GM21390 (cell line): ENCODE data around the gene CEND1.
A peak's percentile ranks its signal among the peaks of the same experiment; 100 is the strongest.

Experiments used
- ATAC-seq: cut with Tn5 transposase; IDR thresholded peaks from one replicate; pipeline ENCODE4 v1.9.1; 2021; ENCODE audit not compliant: unreplicated experiment

Gene CEND1

DNA sequence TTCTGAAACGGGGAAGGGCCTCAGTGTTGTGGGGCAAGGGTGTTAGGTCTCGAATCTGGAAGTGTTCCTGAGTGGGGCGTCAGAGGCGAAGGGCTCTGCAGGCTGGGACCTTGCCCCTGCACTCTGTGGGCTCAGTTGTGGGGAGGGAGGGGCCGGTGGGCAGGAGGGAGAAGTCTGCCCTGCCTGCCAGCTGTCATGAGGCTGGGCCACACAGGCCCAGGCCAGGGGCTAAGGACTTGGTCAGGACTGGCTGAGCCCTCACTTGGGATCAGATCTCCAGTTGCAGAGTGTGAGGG is 38.0 kb upstream of the CEND1 start, which contains the start of gene CRACR2B:
CRACR2B (plus strand) TSS at position 23 of the 296 bp plus-strand sequence. CDS start 689 bp downstream, outside the sequence.
- no peak for ATAC-seq

DNA sequence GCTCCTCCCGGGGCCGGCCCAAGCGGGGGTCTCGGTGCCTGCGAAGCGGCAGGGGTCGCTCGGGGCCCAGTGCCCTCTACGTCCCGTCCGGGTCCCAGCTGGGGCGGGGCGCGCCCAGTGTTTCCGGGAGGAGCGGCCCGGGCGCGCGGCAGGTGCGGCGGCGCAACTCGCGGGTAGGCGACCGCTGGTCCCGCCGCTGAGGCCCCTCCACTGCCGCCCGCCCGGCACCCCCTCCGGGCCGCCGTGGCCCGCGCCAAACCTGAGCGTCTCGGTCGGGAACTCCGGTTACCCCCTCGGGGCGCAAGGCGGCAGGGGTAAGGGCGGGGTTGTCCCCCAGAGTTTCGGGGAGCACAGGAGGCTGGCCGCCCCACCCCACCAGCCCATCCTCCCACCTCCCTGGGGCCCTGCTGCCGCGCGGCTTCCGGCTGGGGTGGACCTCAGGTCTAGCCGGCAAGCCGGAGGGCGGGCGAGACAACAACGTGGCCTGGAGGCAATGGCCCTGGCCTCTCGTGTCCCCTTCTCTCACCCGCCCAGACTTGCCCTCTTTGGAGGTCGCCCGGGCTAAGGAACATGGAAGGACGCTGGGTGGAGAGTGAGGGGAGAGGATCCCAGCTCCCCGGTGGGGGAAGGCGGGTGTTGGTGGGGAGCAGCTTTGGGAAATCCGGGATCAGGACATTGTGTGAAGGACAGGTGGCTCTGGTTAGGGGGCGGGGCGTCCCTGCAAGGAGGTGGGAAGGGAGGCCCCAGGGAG is 37.4 kb upstream of the CEND1 start:
- peak; percentile 37 for ATAC-seq

DNA sequence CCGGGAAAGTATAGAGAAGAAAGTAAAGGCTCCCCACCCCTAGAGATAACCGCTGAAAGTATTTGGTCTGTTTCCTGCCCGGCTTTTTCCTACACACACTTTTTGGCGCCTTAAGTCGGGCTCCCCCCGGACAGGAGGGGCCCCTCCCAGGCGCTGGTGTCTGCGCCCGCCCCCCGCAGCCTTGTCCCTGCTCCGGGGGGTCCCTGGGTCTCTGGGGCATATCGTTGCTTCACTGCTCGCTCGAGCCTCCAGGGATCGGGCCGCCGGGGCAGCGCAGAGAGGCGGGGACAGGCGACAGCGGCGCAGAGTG is 36.9 kb upstream of the CEND1 start:
- ATAC-seq = peak; percentile 3

DNA sequence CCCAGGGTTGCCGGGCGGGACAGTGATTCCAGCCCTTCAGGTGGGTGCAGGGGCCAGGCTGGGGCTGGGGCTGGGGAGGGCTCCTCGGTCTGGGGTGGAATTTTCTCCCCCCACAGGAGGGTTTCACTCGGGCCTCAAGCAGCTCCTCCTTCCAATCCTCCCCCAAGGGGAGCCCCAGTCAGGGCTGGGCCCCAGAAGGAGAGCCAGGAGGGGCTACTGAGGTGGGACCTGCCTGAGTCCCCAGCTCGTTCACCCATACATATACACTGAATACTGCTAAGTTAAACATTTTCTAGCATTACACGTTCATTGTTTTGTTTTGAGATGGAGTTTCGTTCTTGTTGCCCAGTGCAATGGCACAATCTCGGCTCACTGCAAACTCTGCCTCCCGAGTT is 36.3 kb upstream of the CEND1 start:
- ATAC-seq = no peak

DNA sequence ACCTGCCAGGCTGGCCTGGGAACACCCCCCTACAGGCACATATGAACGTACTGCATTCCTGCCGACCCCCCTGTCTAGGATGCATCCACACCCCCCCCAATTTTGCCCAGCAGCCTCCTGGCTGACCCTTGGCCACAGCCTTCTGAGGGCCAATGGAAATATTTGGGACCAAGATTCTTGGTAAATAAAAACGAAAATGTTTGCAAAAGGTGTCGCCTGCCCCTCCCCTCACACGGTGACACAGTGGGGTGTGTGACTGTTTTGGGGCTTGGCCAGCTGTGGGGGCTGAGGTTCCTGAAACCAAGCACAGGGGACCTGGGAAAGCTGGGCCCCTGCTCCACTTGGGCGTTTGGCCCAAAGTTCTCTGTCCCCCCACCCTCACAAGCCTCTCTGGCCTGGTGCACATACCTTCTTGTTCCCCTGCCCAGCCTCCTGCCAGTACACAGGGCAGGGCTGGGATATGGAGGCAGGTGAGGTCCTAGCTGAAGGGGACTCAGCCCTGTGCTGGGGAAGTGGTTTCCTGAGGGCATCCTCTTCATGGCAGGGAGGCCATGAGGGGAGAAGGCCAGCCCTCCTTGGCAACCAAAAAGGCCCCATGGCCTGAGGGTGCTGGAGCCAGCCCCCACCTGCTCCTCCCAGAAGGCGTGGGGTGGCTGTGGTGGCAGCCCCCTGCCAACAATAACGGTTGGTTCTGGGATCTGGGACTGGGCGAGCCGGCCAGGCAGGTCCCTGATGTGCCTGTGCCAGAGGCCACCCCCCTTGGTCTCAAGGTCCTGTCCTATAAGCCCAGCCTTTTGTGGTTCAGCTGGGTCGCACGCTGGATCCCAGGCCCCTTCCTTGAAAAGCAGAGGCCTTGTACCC is 35.7 kb upstream of the CEND1 start:
- no peak for ATAC-seq

DNA sequence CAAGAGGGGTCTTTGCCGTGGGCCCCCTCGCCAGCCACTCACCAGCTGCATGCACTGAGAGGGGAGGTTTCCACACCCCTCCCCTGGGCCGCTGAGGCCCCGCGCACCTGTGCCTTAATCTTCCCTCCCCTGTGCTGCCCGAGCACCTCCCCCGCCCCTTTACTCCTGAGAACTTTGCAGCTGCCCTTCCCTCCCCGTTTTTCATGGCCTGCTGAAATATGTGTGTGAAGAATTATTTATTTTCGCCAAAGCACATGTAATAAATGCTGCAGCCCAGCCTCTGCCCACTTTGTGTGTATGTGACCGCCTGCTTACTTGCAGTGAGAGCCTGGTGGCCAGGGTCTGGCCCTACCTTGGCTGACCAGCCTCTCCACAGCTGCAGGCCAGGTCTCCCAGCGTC is 35.1 kb upstream of the CEND1 start:
- ATAC-seq = no peak

DNA sequence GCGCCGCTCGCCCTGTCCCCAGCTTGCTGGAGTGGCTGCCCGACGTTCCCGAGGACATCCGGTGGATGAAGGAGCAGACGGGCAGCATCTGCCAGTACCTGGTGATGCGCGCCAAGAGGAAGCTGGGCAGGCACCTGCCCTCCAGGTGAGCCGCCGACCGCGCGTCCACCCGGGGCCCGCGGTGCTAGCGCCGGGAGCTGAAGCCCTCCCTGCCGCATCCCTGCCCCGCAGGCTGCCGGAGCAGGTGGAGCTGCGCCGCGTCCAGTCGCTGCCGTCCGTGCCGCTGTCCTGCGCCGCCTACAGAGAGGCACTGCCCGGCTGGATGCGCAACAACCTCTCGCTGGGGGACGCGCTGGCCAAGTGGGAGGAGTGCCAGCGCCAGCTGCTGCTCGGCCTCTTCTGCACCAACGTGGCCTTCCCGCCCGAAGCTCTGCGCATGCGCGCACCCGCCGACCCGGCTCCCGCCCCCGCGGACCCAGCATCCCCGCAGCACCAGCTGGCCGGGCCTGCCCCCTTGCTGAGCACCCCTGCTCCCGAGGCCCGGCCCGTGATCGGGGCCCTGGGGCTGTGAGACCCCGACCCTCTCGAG is 34.5 kb upstream of the CEND1 start:
- ATAC-seq = no peak

DNA sequence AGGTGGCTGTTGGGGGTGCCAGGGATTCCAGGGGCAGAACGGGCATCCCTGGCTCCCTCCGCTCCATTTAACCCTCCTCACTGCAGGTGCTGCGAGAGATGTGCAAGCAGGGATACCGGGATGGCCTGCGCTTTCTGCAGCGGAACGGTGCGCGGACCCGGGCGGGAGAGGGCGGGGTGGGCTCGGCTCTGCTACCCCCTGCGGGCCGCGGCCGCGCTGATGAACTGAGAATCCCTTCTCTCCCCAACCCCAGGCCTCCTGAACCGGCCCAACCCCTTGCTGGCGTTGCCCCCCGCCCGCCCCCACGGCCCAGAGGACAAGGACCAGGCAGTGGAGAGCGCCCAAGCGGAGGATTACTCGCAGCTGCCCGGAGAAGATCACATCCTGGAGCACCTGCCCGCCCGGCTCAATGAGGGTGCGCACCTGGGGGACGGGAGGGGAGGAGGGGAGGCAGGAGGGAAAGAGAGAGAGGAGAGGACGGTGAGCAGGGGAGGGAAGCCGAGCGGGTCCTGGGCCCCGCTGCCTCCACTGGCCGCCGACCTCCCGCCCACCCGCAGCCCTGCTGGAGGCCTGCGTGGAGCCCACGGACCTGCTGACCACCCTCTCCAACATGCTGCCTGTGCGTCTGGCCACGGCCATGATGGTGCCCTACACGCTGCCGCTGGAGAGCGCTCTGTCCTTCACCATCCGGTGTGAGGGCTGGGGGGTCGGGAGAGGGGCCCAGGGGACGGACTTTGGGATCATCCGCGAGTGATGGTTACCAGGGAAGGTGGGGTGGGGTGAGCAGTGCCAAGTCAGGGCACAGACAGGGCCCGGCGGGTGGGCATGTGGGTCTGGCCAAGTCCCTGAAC is 33.8 kb upstream of the CEND1 start:
- no peak for ATAC-seq

DNA sequence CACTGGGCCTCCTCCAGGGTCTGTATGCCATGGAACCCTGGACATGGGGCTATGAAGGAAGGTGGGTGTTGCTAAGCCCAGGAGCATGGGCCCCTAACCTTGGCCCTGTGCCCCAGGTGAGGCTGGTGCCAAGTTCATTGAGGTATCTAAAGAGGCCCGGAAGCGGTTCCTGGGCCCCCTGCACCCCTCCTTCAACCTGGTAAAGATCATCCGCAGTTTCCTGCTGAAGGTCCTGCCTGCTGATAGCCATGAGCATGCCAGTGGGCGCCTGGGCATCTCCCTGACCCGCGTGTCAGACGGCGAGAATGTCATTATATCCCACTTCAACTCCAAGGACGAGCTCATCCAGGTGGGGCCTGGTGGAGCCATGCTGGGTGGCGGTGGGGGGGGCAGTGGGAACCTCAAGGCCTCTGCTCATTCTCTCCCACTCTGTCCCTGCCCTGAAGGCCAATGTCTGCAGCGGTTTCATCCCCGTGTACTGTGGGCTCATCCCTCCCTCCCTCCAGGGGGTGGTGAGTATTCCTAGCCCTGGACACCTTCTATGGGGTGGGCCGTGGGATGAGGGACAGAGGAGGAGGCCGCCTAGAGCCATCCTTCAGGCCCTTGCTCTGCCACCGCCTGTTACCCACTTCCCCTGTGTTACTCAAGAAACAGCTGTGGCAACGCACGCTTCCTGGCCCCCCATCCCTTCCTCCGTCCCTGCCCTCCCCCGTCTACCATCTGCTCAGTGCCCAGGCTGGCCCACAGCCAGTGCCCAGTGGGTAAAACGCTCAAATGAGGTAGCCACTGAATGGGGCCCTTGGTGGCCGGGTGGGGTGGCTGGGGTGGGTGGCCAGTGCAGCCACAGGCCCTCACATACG is 31.9 kb upstream of the CEND1 start:
- no peak for ATAC-seq

DNA sequence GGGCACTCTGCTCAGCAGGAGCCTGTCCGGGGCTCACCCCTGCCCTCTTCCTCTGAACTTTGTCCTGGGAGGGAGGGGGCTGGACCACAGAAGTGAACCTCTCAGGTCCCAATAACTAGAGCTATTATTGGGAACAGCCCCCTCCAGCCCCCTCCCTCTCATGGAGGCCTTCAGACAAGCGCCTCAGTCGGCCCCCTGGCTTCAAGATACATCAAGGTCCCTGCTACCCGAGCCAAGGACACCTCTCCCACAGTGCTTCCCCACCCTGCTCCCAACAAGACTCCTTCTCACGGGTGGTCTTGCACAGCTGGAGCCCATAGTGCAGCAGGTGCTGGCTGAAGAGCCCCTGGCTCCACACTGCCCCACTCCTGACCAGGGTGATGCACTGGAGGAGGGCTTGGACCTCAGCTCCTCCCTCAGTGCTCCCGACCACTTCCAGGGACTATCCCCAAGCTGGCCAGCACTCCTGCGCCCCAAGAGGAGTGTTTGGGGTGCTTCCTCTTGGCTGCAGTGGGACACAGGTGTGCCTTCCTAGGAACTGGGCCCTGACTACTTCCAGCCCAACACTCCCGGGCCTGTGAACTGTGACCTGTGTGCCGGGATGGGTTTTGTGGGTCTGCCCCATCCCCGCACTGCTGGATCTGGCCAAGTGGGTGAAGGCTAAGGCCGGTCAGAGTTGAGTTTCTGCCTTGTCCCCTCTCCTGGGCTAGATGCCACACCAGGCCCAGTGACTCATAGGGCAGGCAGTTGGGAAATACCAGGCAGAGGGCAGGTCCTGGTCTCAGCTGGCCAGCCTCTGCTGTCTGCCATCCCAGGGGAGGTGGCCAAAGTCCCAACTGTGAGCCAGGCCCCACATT is 31.0 kb upstream of the CEND1 start:
- no peak for ATAC-seq

DNA sequence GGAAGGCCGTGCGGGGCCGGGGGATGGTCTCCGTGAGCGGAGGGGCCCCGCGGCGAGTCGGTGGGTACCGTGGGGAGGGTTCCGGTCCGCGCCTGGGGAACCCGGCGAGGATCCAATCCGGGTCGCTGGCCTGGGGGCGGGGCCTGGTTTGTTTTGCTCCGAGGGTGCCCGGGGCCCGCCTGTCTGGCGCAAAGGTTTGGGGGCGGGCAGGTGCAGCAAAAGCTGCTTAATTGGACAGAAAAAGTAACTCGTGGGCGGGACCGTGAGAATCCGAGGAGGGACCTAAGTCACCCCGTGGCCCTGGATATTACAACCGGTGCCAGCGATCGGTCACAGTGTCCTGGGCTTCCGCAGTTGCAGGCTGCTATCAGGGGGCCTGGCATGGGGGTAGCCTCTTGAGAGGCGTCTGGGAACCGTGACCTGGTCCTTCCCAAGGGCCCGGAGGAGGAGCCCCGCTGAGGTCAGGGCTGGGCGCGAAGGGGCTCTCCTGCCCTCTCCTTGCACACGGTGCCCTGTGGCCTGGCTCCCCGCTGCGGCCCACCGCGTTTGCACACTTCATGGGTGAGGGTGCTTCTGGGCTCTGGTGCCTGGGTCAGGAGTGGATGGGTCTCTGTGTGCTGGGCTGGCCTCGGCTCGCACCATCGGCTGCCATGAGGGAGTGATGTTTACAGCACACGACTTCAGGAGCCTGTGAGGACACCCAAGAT is 30.2 kb upstream of the CEND1 start:
- peak; percentile 63 for ATAC-seq

DNA sequence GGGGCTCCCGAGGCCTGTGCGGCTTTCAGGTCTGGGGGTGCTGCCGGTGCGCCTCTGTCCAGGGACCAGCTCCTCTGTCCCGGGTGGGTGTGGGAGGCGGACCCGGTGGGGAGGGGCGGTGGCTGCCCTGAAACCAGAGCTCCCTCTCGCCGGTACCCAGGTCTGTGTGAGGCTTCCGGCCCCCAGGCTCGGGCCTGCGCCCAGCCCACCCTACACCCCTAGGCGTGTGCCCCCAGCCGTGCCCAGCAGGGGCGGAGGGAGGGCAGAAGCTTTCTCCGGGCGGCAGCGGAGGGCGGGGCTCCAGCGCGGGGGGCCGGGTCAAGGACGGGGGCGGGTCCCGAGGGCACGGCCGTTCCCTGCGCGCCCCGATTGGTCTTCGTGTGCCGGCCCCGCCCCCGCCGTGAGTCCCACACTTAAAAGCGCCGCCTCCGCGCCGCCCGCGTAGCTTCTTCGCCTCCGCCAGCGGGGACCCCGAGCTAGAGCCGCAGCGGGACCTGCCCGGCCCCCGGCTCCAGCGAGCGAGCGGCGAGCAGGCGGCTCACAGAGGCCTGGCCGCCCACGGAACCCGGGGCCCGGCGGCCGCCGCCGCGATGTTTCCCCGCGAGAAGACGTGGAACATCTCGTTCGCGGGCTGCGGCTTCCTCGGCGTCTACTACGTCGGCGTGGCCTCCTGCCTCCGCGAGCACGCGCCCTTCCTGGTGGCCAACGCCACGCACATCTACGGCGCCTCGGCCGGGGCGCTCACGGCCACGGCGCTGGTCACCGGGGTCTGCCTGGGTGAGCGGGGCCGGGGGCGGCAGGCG is 29.4 kb upstream of the CEND1 start:
- ATAC-seq = peak; percentile 65

DNA sequence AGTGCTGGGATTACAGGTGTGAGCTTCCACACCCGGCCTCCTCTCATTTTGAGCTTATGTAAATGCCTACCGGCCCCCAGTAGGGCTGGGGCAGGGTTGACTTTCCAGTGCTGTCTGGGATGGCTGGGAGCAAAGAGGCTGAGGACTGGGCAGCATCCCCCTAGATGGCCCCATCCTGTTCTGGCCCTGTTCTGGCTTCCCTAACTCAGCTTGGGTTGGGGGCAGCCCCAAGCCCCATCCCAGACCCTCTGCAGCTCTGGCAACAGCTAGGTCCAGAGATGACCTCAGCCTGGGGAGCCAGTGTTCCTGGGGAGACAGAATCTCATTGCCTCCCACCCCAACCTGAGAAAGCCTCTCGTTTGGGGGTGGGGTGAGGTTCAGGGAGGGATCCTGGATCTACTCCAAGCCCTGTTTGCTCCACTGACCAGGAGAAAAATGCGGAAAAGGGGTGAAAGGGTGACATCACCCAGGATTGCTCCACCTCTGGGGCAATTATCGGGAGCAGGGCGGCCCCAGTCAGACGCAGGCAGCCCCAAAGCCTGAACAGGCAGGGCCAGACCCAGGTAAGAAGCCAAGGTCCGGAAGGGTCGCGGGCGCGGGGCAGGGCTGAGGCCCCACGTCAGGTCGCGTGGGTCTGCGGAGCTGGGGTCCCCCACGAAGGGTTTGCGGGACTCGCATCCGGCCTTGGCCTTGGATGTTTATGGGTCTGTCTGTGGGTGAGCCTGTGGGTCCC is 28.7 kb upstream of the CEND1 start, which contains the start of gene PNPLA2:
PNPLA2 (plus strand) TSS at position 519 of the 733 bp plus-strand sequence. CDS start 805 bp downstream, outside the sequence.
- ATAC-seq = no peak

DNA sequence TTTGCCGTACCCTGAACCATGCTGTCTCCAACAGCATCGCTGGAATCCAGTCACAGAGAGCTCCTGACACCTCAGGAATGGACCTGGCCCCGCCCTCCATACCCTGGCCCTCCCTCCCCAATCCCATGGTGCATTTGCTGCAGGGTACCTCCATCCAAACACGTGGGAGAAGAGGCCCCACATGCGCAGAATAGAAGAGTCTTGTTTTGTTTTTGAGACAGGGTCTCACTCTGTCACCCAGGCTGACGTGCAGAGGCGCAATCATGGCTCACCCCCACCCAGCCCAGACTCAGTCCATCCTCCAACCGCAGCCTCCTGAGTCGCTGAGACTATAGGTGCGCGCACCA is 26.5 kb upstream of the CEND1 start:
- no peak for ATAC-seq

DNA sequence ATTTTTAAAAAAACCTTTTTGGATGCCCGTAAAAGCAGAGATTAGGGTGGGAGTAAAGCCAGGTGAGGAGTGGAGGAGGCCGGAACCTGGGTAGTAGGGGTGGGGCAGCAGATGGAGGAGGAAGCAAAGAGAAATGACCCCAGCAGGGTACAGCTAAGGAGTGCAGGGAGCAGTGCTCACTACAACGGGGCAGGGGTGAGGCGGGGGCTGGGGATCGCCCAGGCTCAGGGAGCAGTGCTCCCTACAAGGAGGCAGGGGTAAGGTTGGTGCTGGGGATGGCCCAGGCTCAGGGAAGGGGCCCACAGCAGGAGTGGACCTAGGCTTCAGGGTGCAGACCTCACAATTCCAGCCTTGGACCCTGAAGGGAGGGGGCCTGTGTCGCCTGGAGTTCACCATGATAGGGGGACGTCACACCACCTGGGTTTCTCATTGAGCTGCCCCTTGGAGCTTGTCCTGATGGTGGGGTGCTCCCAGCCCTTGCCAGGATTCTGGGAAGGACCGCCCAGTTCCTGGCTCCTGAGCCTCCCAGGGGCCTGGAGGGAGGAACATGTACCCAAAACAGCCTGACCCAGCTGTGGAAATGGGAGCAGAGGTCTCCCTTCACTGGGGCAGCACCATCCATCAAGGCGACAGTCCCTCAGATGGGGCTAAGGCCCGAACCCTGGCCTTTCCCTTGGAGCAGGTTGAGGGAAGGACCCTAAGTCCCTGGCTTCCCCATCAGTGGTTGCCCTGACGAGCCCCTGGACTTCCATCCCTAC is 26.0 kb upstream of the CEND1 start:
- ATAC-seq = no peak

DNA sequence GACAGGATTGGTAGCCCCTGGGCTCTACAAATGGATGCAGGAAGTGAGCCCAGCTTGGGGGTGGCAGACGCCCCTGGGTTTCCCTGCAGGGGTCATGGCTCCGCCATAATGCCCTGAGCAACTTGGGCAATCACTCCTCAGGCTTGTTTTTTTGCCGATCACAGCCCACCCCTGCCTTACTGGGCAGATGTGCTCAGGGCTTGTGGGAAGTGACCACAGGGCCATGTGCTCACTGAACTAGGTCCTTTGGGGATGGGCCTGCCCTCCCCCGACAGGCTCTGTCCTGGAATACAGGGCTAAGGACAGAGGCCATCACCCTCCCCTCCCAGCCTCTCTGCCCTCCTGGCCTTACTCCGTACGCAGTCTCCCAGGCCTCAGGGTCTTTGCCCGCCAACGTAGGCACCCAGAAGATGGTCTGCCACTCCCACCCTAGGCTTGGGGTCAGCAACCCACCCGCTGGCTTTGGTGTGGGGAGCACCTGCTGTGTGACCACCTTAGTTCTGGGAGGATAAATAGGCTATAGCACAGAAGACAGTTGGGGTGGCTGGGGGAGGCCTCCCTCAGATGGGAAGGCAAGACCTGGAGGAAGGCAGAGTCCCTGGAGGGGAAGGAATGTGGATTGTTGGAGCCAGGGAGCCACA is 23.7 kb upstream of the CEND1 start:
- ATAC-seq = no peak
